Fibroblast of peridontal ligament (primary cell): Measurements from ENCODE around the gene BFSP1.

ENCODE experiments used
- DNase-seq: peaks from one replicate; pipeline ENCODE4 v3.0.0-alpha.2; 2010; ENCODE audit errors: extremely low read depth

BFSP1 gene

GRCh38 chr20:17497821-17498580 lies 33.2 kb downstream of the BFSP1 start:
- no peak for DNase-seq

DNA sequence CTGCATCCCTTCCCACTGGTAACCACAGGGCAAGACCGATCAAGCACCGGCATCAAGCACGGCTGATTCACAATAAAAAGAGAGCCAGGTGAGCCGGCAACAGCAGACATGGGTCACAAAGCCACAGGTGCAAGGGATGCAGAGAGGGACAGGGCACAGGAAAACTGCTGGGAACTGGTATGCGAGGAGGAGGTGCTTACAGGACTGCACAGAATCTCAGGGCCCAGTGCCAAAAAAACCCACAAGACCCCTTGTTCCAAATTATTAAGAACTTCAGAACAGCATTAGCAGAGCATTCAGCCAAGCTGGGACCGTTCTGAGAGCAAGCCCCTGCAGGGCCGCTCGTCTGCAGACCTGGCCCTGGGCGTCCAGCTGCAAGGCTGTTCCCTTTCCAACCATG lies 35.4 kb downstream of the BFSP1 start:
- DNase-seq, result no peak

DNA sequence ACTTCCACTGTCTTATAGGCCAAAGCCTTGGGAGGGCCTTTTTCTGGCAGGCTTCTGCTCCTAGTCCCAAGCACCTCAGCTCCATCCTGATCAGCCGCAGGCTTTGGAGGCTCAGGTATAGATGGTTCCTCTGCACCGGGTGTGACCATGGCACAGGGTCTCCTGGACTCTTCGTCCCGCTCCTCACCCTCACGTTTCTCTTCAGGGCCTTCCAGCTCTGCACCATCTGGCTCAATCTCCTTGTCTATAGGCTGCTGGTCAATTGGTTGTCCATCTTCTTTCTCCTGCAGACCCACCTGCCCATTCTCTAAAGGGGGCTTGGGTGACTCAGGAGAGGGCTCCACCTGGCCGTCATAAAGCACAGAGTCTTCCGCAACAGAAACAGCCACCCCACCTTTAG lies 37.0 kb downstream of the BFSP1 start:
- DNase-seq, result no peak

DNA sequence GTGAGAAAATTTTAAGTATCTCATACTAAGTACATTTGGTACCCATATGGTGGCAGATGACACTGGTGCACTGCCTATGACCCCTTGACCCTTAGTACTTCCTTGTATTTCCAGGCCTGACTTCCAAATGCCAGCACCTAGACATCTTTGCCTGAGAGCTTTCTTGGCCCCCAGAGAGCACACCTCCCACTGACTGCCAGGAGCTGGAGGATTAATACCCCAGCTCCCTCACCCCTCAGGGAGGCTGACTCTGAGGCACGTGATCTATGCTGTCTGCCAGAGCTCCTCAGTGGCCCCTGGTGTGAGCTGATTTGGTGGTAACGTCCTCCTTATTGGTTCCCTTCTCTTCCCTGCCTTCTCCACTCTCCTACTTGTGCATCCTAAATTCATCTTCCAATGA lies 38.0 kb downstream of the BFSP1 start:
- DNase-seq, result no peak

GRCh38 chr20:17491488-17491887 lies 39.7 kb downstream of the BFSP1 start:
- no peak for DNase-seq

- no peak for DNase-seq
Measured at GRCh38 chr20:17491041-17491440, 40.1 kb downstream of the BFSP1 start.

DNA sequence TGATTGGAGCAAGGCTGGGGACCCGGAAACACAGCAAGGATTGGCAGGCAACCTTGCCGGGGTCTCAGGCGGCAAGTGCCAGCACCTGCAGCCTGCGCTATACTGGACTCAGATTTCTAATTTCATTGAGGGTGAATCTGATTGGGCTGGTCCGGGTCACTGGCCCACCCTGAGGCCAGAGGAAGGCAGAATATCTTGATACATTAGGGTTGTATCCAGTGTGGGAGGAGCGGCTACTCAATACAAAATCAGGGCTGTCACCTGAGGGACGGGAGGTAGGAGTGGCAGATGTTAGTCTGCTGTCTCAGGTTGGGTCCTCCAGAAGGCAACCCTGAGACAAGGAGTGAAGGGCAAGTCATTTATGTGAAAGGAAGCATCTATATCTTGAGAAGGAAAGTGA lies 40.7 kb downstream of the BFSP1 start:
- DNase-seq, result no peak

- DNase-seq, result no peak
Measured at GRCh38 chr20:17488916-17489600, 42.1 kb downstream of the BFSP1 start.

- no peak for DNase-seq
Measured at GRCh38 chr20:17485017-17485416, 46.2 kb downstream of the BFSP1 start.

DNA sequence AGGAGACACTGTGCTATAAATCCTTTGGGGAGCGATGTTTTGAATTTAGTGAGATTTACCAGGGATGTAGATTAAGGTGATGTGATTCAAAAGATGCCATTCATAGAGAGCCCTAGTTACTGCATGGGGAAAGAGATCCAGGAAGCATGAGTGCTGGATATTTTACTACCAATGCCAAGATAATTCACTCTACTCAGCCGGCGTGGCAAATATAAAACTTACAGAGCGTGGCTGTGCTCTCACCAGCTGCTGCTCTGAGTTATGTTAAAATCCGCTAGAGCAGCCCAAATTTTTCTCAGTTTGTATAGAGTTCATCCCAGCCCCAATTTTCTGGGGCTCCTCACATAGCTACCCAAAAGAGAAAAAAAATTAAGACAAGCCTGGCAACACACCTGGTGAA lies 48.6 kb downstream of the BFSP1 start:
- no peak for DNase-seq

GRCh38 chr20:17481661-17482060 lies 49.5 kb downstream of the BFSP1 start:
- no peak for DNase-seq

DNA sequence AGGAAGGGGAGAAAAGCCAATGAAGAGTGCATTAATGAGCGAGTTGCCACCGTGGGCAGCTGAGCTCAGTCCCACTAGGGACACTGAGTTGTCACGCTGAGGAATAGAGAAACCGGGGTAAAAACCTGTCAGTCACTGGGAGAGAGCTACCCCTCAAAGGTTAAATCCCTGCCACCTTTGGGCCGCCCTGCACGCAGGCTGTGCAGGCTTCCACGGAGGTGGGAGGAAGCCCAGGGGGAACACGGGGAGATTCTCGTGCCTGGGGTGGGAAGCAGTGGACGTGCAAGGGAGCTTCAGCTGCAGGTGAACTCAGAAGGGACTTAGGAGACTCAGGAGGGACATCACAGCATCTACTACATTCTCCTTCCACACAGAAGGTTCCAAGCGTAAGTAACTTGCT lies 50.5 kb downstream of the BFSP1 start:
- DNase-seq, result no peak

- no peak for DNase-seq
Measured at GRCh38 chr20:17479063-17479657, 52.0 kb downstream of the BFSP1 start.

GRCh38 chr20:17473659-17474058 lies 57.5 kb downstream of the BFSP1 start:
- DNase-seq, result no peak

- no peak for DNase-seq
Measured at GRCh38 chr20:17471606-17472187, 59.5 kb downstream of the BFSP1 start.

DNA sequence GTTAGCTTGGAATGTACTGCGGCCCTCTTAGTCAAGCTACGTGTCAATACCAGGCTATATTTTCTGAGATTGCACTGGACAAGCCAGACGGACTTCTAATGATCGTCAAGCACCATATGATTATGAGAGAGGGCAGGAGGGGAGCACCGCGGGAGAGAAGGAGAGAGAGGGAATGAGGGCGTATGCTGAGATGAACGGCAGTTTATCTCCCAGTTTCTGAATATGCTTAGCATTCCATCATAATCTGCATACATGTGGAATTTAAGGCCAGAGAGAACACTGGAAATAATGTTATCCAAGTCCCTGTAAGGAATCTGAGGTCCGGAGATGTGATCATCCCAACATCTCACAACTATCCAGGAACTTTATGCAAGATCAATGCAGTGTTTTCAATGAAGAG lies 60.2 kb downstream of the BFSP1 start:
- no peak for DNase-seq

DNA sequence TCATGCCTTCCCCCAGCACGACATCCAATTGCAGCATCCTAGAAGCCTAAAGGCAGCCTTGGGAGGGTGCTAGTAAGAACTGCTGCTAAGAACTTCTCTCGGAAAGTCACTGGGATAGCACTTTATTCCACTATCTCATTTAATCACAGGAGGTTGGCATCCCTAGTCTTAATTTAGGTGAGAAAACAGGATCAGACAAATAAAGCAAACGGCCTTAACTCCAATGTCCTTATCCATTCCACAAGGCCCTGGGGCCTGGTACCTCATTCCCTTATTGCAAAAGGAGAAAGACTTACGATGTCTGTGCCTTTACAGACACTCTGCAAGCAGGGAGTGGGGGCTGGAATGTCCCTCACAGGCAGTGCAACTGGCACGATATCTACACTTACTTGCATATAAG lies 60.7 kb downstream of the BFSP1 start:
- DNase-seq, result no peak

DNA sequence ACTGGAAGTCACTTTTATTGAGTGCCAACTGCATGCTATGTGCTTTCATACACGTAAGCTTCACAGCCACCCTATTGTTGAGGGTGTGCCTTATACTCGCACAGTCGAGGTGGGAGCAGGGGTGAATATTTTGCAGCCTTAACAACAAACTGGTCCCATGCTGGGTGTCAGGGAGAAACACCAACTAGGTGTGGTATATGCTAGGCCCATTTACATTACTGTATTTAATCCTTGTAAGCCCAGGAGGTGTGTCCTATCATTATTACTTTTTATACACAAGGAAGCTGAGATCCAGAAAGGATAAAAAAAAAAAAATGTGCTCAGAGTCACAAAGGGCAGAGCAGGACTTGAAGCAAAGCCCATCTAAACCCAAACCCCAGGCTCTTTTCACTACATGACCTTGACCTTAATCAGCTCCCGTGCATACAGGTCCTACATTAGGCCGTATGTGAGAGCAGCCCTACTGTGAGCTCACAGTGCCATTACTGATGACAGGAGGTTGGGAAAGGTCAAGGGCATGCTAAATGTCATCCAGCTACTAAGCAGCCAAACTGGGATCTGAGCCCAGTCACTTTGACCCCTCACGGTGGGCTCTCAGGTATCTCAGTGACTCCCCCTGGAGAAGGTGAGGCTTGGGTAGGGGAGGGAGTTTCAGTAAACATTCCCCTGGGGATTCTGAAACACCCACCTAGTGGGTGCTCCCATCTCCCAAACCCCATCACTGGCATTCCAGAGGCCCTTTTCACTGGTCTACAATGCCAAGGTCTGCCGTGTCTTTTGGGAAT lies 61.7 kb downstream of the BFSP1 start:
- DNase-seq, result no peak

- DNase-seq, result no peak
Measured at GRCh38 chr20:17468073-17468840, 62.9 kb downstream of the BFSP1 start.

- DNase-seq, result no peak
Measured at GRCh38 chr20:17467120-17467655, 64.0 kb downstream of the BFSP1 start.

- no peak for DNase-seq
Measured at GRCh38 chr20:17466641-17467040, 64.5 kb downstream of the BFSP1 start.
